HCEC 1CT (cell line): ENCODE measurements around the gene ZDHHC23.
A peak's percentile ranks its signal among the peaks of the same experiment; 100 is the strongest.

Experiments used
- DNase-seq: peaks from one replicate; pipeline ENCODE4 v3.0.0-alpha.2; 2017

The ZDHHC23 gene, protein sequence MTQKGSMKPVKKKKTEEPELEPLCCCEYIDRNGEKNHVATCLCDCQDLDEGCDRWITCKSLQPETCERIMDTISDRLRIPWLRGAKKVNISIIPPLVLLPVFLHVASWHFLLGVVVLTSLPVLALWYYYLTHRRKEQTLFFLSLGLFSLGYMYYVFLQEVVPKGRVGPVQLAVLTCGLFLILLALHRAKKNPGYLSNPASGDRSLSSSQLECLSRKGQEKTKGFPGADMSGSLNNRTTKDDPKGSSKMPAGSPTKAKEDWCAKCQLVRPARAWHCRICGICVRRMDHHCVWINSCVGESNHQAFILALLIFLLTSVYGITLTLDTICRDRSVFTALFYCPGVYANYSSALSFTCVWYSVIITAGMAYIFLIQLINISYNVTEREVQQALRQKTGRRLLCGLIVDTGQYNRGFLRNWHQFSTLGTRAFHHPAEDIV

DNA sequence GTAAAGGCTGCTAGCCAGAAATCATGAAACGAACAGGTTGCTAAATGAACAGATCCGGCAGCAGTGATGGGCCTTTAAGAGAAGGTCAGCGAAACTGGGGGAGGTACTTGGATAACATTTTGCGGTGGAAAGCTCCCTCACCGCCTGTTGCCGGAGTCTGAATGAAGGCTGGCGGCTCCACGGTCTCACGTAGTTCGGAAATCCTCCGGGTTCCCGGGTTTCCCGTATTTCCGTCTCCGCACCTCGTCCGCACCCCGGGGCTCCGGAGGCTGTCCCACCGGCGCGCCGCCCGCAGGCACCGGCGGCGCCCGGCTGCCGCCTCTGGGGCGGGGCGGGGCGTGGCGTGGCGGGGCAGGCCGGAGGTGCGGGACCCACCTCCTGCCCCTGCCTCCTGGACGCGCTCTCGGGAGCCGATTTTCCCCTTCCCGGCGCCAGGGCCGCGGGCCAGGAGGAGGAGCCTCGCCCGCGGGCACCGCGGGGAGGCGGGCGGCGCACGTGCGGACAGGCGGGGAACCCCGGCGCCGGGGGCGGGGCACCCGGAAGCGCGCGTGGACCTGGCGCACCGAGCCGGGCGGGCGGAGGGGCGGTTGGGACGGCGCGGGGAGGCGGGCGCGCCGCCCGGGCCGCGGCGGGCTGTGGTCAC, at the start of gene ZDHHC23:
Gene ZDHHC23, plus strand, starts transcription at position 642 of the 643 bp plus-strand sequence. CDS start 790 bp downstream, outside the sequence.
- peak; percentile 19 for DNase-seq

DNA sequence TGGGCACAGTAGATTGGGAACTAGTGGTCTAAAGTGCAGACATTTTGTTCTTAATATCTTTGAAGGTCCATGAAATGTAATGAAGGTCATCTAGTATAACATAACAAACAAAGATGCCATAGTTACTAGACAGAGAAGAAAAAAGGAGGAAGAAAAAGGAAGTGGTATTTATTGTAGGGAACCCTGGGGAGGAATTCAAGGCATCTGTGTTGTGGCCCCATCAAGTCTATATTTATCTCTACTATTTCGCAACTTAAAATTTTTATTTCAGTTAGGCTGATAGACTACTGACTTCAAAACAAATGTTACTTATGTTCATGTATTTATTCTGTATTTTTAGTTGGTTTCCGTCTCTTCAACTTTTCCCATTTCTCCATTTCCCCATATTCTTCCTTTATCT, 48.9 kb upstream of the ZDHHC23 start:
- DNase-seq, result peak; percentile 39

DNA sequence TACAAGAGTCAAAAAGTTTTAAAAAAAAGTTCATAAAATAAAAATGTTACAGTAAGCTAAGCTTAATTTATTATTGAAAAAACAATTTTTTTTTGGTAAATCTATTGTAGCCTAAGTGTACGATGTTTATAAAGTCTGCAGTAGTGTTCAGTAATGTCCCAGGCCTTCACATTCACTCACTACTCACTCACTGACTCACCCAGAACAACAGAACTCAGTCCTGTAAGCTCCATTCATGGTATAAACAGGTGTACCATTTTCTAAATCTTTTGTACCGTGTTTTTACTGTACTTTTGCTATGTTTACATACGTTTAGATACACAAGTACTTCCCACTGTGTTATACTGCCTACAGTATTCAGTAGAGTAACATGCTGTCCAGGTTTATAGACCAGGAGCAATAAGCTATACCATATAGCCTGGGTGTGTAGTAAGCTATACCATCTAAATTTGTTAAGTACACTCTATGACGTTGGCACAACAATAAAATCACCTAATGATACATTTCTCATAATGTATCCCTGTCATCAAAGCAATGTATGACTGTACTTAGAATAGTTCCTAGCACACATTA, 41.2 kb upstream of the ZDHHC23 start:
- DNase-seq, result no peak

DNA sequence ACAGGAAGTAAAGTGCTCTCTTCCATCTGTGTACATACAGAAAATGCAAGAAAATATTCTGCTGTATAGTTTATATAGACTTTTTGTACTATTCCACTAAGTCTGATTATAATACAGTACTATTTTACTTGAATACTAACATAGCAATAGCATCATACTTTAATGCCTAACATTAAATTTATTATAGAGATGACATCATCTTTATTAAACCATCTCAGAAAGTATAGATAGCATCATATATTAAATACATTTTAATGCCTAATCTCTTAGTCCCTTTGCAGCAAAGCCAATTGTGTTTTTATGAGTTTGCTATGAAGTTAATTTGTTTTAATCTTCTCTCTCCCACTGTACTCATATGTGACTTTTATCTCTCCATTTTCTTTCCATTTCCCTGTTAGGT, 39.7 kb upstream of the ZDHHC23 start:
- no peak for DNase-seq

DNA sequence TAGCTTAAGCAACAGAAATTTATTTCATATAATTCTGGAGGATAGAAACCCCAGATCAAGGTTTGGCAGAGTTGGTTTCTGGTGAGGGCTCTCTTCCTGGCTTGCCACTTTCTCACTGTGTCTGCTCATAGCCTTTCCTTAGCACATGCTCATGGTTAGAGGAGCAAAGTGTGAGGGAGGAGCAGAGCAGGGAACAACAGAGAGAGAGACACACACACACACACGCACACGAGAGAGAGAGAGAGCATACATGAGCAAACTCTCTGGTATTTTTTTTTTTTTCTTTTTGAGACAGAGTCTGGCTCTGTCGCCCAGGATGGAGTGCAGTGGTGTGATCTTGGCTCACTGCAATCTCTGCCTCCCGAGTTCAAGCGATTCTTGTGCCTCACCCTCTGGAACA, 36.8 kb upstream of the ZDHHC23 start:
- no peak for DNase-seq

DNA sequence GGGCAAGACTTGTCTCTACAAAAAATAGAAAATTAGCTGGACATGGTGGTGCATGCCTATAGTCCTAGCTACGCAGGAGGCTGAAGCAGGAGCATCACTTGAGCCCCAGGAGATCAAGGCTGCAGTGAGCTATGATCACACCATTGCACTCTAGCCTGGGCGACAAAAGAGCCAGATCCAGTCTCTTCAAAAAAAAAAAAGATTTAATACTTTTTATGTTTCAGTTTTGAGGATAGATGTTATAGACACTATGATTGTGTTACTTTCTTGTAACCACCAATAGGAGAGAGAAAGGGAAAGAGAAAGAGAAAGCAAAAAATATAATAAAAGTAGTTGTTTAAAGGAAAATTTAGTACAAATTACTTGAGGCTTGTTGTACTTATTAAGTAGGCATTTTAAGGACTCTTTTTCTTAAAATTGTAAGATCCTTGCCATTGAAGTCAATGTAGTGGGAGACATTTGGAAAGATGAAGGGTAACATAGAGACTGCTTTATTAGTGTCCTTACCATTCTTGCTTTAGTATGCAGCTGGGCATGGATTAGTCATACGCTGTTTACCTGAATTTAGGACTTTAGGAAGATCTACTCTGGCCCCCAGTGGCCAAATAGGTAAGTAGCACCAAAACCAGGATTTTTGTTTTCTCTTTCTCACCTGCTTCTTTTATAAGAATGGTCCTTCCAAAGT, 35.1 kb upstream of the ZDHHC23 start:
- DNase-seq, result peak; percentile 75

DNA sequence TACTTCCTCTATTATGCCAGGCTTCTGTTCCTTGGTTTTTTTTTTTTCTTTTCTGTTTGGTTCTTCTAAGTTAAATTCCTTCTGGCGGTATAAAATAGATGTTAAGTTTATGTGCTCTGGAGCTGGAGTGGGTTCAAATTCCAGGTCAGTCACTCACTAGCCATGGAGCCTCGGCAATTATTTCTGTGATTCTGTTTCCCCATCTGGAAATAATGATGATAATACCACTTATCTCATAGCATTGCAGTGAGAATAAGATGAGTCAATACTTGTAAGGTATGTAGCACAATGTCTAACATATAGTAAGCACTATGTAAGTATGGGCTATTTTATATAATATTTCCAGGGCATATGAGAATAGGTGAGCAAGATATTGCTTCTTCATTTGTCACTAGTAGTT, 33.2 kb upstream of the ZDHHC23 start:
- DNase-seq, result peak; percentile 55

DNA sequence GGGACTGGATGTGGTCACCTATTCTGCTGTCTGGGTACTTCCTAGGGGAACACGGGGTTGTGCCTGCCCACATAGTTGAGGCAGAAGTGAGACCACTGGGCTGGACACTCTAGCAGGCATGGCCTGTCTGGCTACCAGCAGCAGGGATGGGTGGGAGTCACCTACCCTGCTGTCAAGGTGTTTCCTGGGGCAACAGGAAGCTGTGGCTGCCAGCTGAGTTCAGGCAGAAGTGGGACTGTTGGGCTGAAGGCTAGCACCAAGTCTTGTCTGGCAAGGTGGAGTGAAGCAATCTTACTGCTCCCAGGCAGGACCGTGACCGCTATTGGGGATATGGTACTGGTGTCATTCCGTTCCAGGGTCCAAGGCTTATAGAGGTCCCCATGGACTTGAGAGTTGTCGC, 20.3 kb upstream of the ZDHHC23 start:
- DNase-seq, result no peak

DNA sequence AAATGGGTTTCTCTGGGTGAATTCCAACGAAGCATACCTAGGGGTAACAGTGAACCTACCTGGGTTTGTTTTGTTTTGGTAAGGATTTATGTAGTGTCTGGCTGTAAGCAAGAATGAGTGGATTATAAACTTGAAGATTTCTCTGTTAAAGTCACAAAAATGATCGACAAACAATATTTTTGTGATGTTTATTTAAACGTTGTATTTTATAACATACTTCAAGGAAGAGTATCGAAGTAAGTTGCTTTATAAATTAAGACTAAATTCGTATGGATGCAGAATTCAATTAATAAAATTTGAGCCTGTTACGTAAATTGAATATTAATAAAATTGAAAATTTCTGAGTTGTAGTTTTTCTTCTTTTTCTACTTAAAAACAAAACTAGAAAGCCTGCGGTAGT, 982 bp upstream of the ZDHHC23 start:
- DNase-seq, result no peak

DNA sequence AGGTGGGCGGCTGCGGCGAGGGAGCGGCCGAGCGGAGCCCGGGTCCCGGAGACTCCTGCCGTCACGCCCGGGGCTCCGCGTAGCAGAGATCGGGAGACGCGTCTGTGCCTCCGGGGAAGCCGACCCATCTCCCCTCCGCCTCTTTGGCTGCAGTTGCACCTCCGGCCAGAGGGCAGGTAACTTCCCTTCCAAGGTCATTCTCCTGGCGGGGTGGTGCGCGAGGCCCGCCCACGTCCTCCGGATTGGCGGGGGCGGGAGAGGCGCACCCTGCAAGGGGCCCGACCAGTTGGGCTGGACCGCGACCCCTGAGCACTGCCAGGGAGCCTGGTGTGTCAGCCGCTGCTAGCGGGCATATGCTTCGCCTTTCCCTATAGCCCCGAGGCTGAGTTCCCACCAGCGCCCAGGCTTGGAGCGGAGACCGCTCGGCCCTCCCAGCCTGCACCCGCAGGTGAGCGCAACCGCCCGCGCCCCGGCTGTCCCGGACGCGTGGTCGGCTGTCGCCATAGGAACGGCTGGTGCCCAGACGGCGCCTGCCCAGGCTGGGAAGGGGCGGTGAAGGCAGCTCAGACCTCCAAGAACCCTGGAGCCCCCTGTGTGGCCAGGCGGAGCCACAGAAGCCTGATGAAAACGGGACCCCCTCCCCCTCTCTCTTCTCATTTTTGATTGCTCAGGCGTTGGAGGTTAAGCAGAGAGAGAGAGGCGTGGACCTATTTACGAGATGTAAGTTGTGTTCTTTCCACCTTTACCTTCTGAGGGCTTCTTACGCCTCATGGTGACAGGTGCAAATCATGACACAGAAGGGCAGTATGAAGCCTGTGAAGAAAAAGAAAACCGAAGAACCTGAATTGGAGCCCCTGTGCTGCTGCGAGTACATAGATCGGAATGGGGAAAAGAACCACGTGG, 453 bp downstream of the ZDHHC23 start:
- DNase-seq, result no peak

DNA sequence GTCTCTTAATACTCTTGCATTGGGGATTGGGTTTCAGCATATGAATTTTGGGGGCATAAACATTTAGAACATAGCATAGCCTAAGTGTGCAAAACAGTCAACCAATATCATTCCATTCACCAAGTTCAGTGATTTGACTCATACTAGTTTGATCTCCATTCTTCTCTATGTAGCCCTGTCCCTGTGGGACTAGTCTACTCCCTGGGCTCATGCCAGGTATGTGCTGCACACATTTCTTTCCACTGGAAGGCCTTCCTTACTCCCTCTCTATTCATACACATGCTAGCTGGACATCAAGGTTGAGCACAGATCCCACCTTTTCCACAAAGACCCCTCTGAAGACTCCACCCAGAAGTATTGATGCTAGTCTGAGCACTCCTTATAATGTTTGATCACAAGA, 5.1 kb downstream of the ZDHHC23 start:
- DNase-seq, result no peak

DNA sequence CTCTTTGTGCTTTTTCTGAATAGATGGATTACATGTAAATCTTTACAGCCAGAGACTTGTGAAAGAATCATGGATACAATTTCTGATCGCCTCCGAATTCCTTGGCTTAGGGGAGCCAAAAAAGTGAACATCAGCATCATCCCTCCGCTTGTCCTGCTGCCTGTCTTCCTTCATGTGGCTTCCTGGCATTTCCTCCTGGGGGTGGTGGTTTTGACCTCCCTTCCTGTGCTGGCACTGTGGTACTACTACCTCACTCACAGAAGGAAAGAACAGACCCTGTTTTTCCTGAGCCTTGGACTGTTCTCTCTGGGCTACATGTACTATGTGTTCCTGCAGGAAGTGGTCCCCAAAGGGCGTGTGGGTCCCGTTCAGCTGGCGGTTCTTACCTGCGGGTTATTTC, 5.9 kb downstream of the ZDHHC23 start:
- no peak for DNase-seq

DNA sequence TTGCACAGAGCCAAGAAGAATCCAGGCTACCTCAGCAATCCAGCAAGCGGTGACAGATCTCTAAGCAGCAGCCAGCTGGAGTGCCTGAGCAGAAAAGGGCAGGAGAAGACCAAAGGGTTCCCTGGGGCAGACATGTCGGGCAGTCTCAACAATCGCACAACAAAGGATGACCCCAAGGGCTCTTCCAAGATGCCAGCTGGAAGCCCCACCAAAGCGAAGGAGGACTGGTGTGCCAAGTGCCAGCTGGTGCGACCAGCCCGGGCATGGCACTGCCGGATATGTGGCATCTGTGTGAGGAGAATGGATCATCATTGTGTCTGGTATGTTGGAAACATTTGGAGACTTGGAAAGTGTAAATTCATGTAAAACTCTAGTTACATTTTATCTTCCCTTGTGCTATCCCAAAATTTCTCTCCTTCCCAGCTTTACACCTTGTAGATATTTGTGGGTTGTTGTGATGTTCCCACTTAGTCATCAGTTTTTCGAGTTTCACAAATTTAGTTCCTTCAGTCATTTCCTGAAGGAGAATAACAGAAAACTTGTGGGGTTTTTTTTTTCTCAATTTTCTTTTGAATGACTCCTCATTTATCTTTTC, 6.4 kb downstream of the ZDHHC23 start:
- no peak for DNase-seq

DNA sequence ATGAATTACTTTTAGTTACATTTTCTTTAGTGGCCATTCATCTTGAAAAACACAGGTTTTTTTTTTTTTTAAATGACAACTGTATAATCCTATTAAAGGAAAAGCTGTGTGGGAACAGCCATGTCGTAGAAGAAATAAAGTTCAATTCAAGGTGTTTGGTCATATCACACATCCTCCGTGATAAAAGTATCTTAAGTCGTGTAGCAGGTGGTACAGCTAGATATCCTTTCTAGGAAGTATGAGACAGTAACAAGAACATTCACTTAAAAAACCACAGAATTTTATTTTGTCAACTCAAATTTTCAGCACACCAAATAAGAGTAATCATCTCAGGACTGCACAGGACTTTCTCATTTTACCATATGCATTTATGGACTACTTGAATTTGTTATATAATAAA, 16.1 kb downstream of the ZDHHC23 start:
- no peak for DNase-seq

DNA sequence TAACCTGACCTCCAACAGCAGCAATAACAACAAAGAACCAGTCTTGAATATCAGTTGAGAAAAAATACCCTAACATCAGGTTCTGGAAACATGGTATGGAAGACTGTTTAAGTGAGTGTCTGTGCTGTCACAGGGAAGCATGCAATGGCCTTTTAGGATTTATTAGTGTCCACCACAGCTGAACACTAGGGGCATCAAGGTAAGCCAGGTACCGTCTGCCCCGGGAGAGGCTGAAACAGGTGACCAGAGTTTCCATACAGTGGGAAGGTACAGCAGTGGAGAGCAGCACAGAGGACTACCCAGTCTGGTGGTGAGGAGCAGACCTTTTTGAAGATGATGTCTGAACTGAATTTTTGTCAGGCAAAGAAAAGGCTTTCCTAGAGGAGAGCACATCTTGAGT, 18.4 kb downstream of the ZDHHC23 start:
- DNase-seq, result no peak

DNA sequence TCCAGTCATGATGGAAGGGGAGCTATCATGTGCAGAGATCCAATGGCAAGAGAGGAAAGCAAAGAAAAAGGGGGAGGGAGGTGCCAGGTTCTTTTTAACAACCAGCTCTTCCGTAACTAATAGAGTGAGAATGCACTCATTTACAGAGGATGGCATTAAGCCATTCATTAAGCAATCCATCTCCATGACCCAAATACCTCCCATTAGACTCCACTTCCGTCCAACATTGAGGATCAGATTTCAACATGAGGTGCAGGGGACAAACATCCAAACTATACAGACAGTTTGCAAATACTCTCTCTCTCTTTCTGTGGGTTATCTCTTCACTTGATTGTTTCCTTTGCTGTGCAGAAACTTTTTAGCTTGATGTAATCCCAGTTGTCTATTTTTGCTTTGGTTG, 21.2 kb downstream of the ZDHHC23 start:
- peak; percentile 33 for DNase-seq

DNA sequence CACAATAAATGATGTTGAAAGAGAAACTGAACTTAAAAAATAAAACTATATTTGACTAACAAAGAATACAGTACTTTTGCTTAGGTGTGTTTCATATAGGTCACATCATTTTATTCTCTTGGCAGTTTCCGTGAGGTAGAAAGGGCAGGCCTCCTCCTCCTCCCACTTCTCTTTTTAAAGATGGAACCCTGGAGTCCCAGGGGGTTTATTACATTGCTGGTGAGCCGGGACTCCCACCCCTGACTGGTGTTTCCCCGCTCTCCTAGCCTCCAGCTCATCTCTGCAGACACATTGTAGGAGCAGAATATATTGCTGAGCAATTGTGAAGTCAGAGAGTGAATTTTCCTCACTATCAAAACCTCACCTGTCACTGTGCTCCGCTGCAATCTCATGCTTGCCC, 30.0 kb downstream of the ZDHHC23 start:
- no peak for DNase-seq

DNA sequence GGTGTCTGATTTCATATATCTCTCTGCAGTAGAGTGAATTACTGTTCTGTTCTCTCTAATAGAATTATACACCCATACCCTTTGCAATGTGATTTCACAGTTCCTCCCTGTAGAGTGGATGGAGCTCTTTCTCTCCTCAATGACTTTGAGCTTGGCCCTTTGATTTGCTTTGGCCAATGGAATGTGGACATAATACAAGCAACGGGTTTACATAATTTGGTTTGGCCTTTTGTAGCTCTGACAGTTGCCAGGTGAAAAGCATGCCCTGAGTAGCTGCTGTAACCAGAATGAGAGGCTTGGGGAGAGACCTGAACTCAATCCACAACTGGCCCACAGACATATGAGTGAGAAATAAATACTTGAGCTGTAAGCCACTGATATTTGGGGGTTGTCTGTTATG, 32.1 kb downstream of the ZDHHC23 start:
- DNase-seq, result no peak

DNA sequence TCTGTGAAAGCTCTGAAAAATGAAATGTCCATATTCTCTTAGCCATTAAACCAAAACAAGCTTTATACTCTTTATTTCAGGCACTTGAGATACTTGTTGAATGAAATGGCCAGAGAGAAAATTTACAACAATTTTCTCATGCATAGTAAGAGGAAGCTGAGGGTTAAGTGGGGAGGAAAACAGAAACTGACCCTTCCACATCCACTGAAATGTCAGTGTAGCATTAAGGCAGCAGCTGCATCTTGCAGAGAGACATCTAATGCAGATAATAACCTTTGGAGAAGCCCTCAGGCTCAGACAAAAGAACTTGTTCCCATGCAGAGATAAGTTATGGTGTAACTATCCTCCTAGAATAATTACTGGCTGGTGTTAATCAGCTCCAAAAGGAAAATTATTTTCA, 34.0 kb downstream of the ZDHHC23 start:
- no peak for DNase-seq

DNA sequence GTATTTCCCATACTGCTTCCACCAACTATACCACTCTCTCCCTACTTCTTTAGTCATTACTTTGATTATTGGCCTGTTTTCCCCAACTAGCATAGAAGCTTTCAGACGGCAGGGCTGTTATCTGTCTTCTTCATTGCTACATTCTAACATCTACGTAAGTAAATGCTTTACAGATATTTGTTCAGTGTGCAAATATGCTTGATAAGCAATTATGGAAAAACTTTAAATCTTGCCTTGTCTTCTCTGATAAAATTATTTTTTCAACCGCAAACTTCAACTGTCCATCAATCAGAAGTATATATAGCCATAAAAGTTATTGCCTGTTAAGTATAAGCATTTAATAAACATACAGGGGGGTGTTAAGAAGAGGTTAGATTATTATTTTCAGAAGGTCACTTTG, 35.7 kb downstream of the ZDHHC23 start:
- no peak for DNase-seq

DNA sequence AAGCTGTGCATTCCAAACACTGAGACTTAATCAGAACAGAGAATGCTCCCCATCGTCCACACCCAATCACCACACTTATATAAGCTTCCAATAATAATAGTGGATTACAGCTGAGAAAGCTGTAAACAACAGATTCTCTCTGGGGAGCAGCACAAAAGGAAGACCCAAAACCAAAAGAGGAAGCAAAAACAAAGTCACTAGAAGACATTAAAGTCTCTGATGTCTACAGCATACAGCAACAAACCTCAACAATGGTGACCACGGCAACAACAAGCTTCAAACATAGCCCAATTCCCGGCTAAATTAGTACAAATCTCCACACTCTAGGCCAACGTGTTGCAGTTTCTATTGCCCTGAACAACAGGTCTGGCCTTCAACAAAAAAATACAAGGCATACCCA, 37.7 kb downstream of the ZDHHC23 start:
- no peak for DNase-seq

DNA sequence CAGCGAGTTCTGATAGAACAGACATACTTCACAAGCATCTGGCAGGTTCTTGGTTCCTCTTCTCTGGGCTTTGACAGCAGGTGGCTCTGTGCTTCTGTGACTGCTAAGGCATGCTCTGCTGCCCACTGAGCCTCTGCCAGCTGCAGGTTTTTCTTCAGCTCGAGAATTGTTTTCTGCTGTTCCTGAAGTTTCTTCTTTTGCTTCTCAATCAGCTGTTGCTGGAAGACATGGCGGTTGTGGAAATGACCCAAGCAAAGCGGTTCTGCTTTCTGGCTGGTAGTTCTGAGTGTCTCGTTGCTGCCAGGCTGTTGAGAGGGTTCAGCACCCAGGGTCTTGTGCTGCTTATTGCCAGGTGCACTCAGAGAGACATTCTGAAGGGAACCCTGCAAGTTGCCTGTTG, 57.7 kb downstream of the ZDHHC23 start:
- no peak for DNase-seq
